Ishikawa (cell line): ENCODE measurements around the gene TTC39A.

ENCODE experiments used
- CEBPB ChIP-seq: IDR thresholded peaks from 2 replicates; pipeline ENCODE4 v1.6.1; 2012
- CREB1 ChIP-seq: IDR thresholded peaks from 2 replicates; pipeline ENCODE4 v1.6.1; 2012; ENCODE audit warnings: low read depth
- EGR1 ChIP-seq: IDR thresholded peaks from 2 replicates; pipeline ENCODE4 v1.6.1; 2012
- EP300 ChIP-seq: IDR thresholded peaks from 2 replicates; pipeline ENCODE4 v1.6.1; 2012; ENCODE audit warnings: borderline replicate concordance
- FOXM1 ChIP-seq: IDR thresholded peaks from 2 replicates; pipeline ENCODE4 v1.6.1; 2012; ENCODE audit warnings: low read depth, borderline replicate concordance
- MAX ChIP-seq: IDR thresholded peaks from 2 replicates; pipeline ENCODE4 v1.6.1; 2012
- NFIC ChIP-seq: IDR thresholded peaks from 2 replicates; pipeline ENCODE4 v1.6.1; 2012
- RAD21 ChIP-seq: IDR thresholded peaks from 2 replicates; pipeline ENCODE4 v1.6.1; 2012; ENCODE audit warnings: low read depth
- REST ChIP-seq: IDR thresholded peaks from 2 replicates; pipeline ENCODE4 v1.6.1; 2012; ENCODE audit warnings: low read depth, mild to moderate bottlenecking
- TAF1 ChIP-seq: IDR thresholded peaks from 2 replicates; pipeline ENCODE4 v1.6.1; 2012; ENCODE audit warnings: low read depth, mild to moderate bottlenecking
- TCF12 ChIP-seq: IDR thresholded peaks from 2 replicates; pipeline ENCODE4 v1.6.1; 2012; ENCODE audit warnings: low read depth
- TEAD4 ChIP-seq: IDR thresholded peaks from 2 replicates; pipeline ENCODE4 v1.6.1; 2012
- USF1 ChIP-seq: IDR thresholded peaks from 2 replicates; pipeline ENCODE4 v1.6.1; 2012
- YY1 ChIP-seq: IDR thresholded peaks from 2 replicates; pipeline ENCODE4 v1.6.1; 2012; ENCODE audit warnings: low read depth
- ZBTB7A ChIP-seq: IDR thresholded peaks from 2 replicates; pipeline ENCODE4 v1.6.1; 2012; ENCODE audit warnings: low read depth

TTC39A gene

GRCh38 chr1:51329443-51330325, 678 bp downstream of the TTC39A start:
- no peak for TF ChIP-seq CREB1
- no peak for TF ChIP-seq RAD21
- TF ChIP-seq USF1, result no peak
- no peak for TF ChIP-seq REST
- no peak for TF ChIP-seq TAF1
- no peak for TF ChIP-seq EP300
- TF ChIP-seq NFIC, result no peak
- TF ChIP-seq ZBTB7A, result no peak
- TF ChIP-seq MAX, result no peak
- TF ChIP-seq CEBPB, result no peak
- no peak for TF ChIP-seq FOXM1
- no peak for TF ChIP-seq TEAD4
- no peak for TF ChIP-seq YY1
- no peak for TF ChIP-seq EGR1
- no peak for TF ChIP-seq TCF12

GRCh38 chr1:51328926-51329325, 1.4 kb downstream of the TTC39A start:
- TF ChIP-seq CEBPB, result no peak
- TF ChIP-seq TEAD4, result no peak
- TF ChIP-seq NFIC, result no peak
- TF ChIP-seq USF1, result no peak
- no peak for TF ChIP-seq ZBTB7A
- TF ChIP-seq YY1, result no peak
- TF ChIP-seq RAD21, result no peak

- TF ChIP-seq CREB1, result no peak
- no peak for TF ChIP-seq YY1
- TF ChIP-seq ZBTB7A, result no peak
- TF ChIP-seq TEAD4, result no peak
- no peak for TF ChIP-seq NFIC
- no peak for TF ChIP-seq EP300
- no peak for TF ChIP-seq USF1
- TF ChIP-seq EGR1, result no peak
- TF ChIP-seq TAF1, result no peak
- no peak for TF ChIP-seq CEBPB
- no peak for TF ChIP-seq REST
- TF ChIP-seq MAX, result no peak
- no peak for TF ChIP-seq TCF12
- no peak for TF ChIP-seq FOXM1
Observed at GRCh38 chr1:51328279-51328678, 2.1 kb downstream of the TTC39A start.

GRCh38 chr1:51327386-51327785, 3.0 kb downstream of the TTC39A start:
- TF ChIP-seq TEAD4 (no peak), TAF1 (no peak), EP300 (no peak), ZBTB7A (no peak), EGR1 (no peak), NFIC (no peak), CEBPB (no peak), YY1 (no peak), MAX (no peak), REST (no peak), USF1 (no peak)
